Stimulated activated naive CD8-positive, alpha-beta T cell treated with anti-CD3 and anti-CD28 coated beads, Interleukin-15, Interleukin-2, amounts not matched to agents 100 ng/mL and 50 ng/mL, for 24 hours (primary cell): Measurements from ENCODE around the gene CXCL9.
"Not testable (repeated sequence)": the region's sequence is repeated elsewhere in the genome, so short reads cannot be mapped to it uniquely, and the experiment has no call there.

Experiments
- H3K27ac Mint-ChIP-seq: one replicate; pipeline ENCODE4 v1.8.0; 2021; ENCODE audit warnings: mild to moderate bottlenecking, mixed read lengths
- H3K27me3 Mint-ChIP-seq: one replicate; pipeline ENCODE4 v1.8.0; 2021; ENCODE audit warnings: mixed read lengths
- H3K36me3 Mint-ChIP-seq: one replicate; pipeline ENCODE4 v1.8.0; 2021; ENCODE audit warnings: low read depth, mixed read lengths
- H3K4me1 Mint-ChIP-seq: one replicate; pipeline ENCODE4 v1.8.0; 2021; ENCODE audit warnings: low read depth, mixed read lengths
- H3K4me3 Mint-ChIP-seq: one replicate; pipeline ENCODE4 v1.8.0; 2021; ENCODE audit warnings: mild to moderate bottlenecking, mixed read lengths
- H3K9me3 Mint-ChIP-seq: one replicate; pipeline ENCODE4 v1.8.0; 2021; ENCODE audit warnings: mixed read lengths

Gene CXCL9

GRCh38 chr4:76000279-76000678 is 7.0 kb downstream of the CXCL9 start:
- Mint-ChIP-seq H3K36me3 (no peaks in the 10 kb centered on the region), H3K4me3 (no peak overlapping the region), H3K9me3 (no peaks in the 10 kb centered on the region), H3K4me1 (peaks cover 6% of the 10 kb centered on the region), H3K27ac (no peak overlapping the region), H3K27me3 (peaks cover 5% of the 10 kb centered on the region)

GRCh38 chr4:75998525-75999147 is 8.7 kb downstream of the CXCL9 start:
- not testable (repeated sequence) for H3K27ac Mint-ChIP-seq, H3K9me3 Mint-ChIP-seq, H3K36me3 Mint-ChIP-seq, H3K4me1 Mint-ChIP-seq, H3K27me3 Mint-ChIP-seq, H3K4me3 Mint-ChIP-seq

GRCh38 chr4:75997946-75998345 is 9.4 kb downstream of the CXCL9 start:
- Mint-ChIP-seq H3K4me3 (no peak overlapping the region), H3K9me3 (no peaks in the 10 kb centered on the region), H3K27ac (no peak overlapping the region)

GRCh38 chr4:75997081-75997480 is 10.2 kb downstream of the CXCL9 start:
- H3K4me1 Mint-ChIP-seq, result no peaks in the 10 kb centered on the region
- H3K9me3 Mint-ChIP-seq, result no peaks in the 10 kb centered on the region
- H3K27ac Mint-ChIP-seq, result no peak overlapping the region
- no peaks in the 10 kb centered on the region for H3K27me3 Mint-ChIP-seq
- no peaks in the 10 kb centered on the region for H3K36me3 Mint-ChIP-seq
- H3K4me3 Mint-ChIP-seq, result no peak overlapping the region

More at GRCh38 chr4:75997946-75998345, 9.4 kb downstream of the CXCL9 start:
- no peaks in the 10 kb centered on the region for H3K4me1 Mint-ChIP-seq
- no peaks in the 10 kb centered on the region for H3K27me3 Mint-ChIP-seq
- H3K36me3 Mint-ChIP-seq, result no peaks in the 10 kb centered on the region

- Mint-ChIP-seq H3K4me1 (peaks cover 11% of the 10 kb centered on the region), H3K9me3 (no peaks in the 10 kb centered on the region), H3K4me3 (no peak overlapping the region), H3K27me3 (no peaks in the 10 kb centered on the region), H3K36me3 (no peaks in the 10 kb centered on the region), H3K27ac (no peak overlapping the region)
These were observed 11.6 kb downstream of the CXCL9 start for GRCh38 chr4:75995727-75996126.

GRCh38 chr4:75992462-75992861 is 14.8 kb downstream of the CXCL9 start:
- H3K4me3 Mint-ChIP-seq, result no peak overlapping the region
- peaks cover 32% of the 10 kb centered on the region for H3K4me1 Mint-ChIP-seq
- peaks cover 21% of the 10 kb centered on the region for H3K36me3 Mint-ChIP-seq
- no peak overlapping the region for H3K27ac Mint-ChIP-seq
- H3K9me3 Mint-ChIP-seq, result peaks cover 4% of the 10 kb centered on the region
- no peaks in the 10 kb centered on the region for H3K27me3 Mint-ChIP-seq

- Mint-ChIP-seq H3K9me3 (peaks cover 4% of the 10 kb centered on the region), H3K27me3 (no peaks in the 10 kb centered on the region), H3K27ac (peak overlapping the region; percentile 82), H3K36me3 (peaks cover 21% of the 10 kb centered on the region), H3K4me3 (peak overlapping the region; percentile 90), H3K4me1 (peaks cover 32% of the 10 kb centered on the region)
These were observed 17.3 kb downstream of the CXCL9 start for GRCh38 chr4:75989846-75990528.

- peaks cover 53% of the 10 kb centered on the region for H3K36me3 Mint-ChIP-seq
- peaks cover 4% of the 10 kb centered on the region for H3K9me3 Mint-ChIP-seq
- no peak overlapping the region for H3K27ac Mint-ChIP-seq
- no peaks in the 10 kb centered on the region for H3K27me3 Mint-ChIP-seq
- H3K4me3 Mint-ChIP-seq, result no peak overlapping the region
- H3K4me1 Mint-ChIP-seq, result peaks cover 21% of the 10 kb centered on the region
These were observed 22.2 kb downstream of the CXCL9 start for GRCh38 chr4:75985116-75985515.

GRCh38 chr4:75980576-75980975 is 26.7 kb downstream of the CXCL9 start:
- Mint-ChIP-seq H3K27me3 (no peaks in the 10 kb centered on the region), H3K9me3 (no peaks in the 10 kb centered on the region), H3K27ac (peak overlapping the region; percentile 13), H3K36me3 (peaks cover 66% of the 10 kb centered on the region), H3K4me1 (no peaks in the 10 kb centered on the region), H3K4me3 (no peak overlapping the region)

- no peaks in the 10 kb centered on the region for H3K27me3 Mint-ChIP-seq
- no peak overlapping the region for H3K4me3 Mint-ChIP-seq
- H3K36me3 Mint-ChIP-seq, result peaks cover 76% of the 10 kb centered on the region
These were observed 31.1 kb downstream of the CXCL9 start for GRCh38 chr4:75976177-75976576.

GRCh38 chr4:75973766-75974165 is 33.5 kb downstream of the CXCL9 start:
- Mint-ChIP-seq H3K27me3 (no peaks in the 10 kb centered on the region), H3K27ac (no peak overlapping the region), H3K36me3 (peaks cover 84% of the 10 kb centered on the region), H3K9me3 (no peaks in the 10 kb centered on the region), H3K4me1 (no peaks in the 10 kb centered on the region), H3K4me3 (no peak overlapping the region)

More at GRCh38 chr4:75976177-75976576, 31.1 kb downstream of the CXCL9 start:
- H3K27ac Mint-ChIP-seq, result no peak overlapping the region
- no peaks in the 10 kb centered on the region for H3K9me3 Mint-ChIP-seq
- H3K4me1 Mint-ChIP-seq, result no peaks in the 10 kb centered on the region

GRCh38 chr4:75968084-75968483 is 39.2 kb downstream of the CXCL9 start:
- H3K4me3 Mint-ChIP-seq, result no peak overlapping the region
- H3K4me1 Mint-ChIP-seq, result no peaks in the 10 kb centered on the region
- H3K36me3 Mint-ChIP-seq, result peaks cover 89% of the 10 kb centered on the region
- H3K27me3 Mint-ChIP-seq, result no peaks in the 10 kb centered on the region
- no peak overlapping the region for H3K27ac Mint-ChIP-seq
- H3K9me3 Mint-ChIP-seq, result peaks cover 8% of the 10 kb centered on the region

- Mint-ChIP-seq H3K27ac (no peak overlapping the region), H3K4me3 (no peak overlapping the region), H3K36me3 (peaks cover 96% of the 10 kb centered on the region), H3K4me1 (no peaks in the 10 kb centered on the region), H3K9me3 (peaks cover 8% of the 10 kb centered on the region), H3K27me3 (no peaks in the 10 kb centered on the region)
These were observed 43.8 kb downstream of the CXCL9 start for GRCh38 chr4:75963558-75963957.

GRCh38 chr4:75962072-75962471 is 45.2 kb downstream of the CXCL9 start:
- not testable (repeated sequence) for H3K4me1 Mint-ChIP-seq, H3K4me3 Mint-ChIP-seq, H3K27ac Mint-ChIP-seq, H3K27me3 Mint-ChIP-seq, H3K9me3 Mint-ChIP-seq
- peaks cover 96% of the 10 kb centered on the region for H3K36me3 Mint-ChIP-seq

GRCh38 chr4:75958546-75958945 is 48.8 kb downstream of the CXCL9 start:
- H3K4me1 Mint-ChIP-seq, H3K27me3 Mint-ChIP-seq, H3K4me3 Mint-ChIP-seq, H3K27ac Mint-ChIP-seq, H3K9me3 Mint-ChIP-seq: not testable (repeated sequence)
- H3K36me3 Mint-ChIP-seq, result peaks cover 94% of the 10 kb centered on the region

- H3K36me3 Mint-ChIP-seq, result peaks cover 89% of the 10 kb centered on the region
- H3K27ac Mint-ChIP-seq, H3K27me3 Mint-ChIP-seq, H3K4me1 Mint-ChIP-seq, H3K9me3 Mint-ChIP-seq, H3K4me3 Mint-ChIP-seq: not testable (repeated sequence)
These were observed 52.5 kb downstream of the CXCL9 start for GRCh38 chr4:75954811-75955210.
